Cardiac fibroblast (primary cell): ENCODE results near the gene SARS1.

Experiments
- DNase-seq, 2 donors: peaks; one replicate each; pipeline versions ENCODE4 v3.0.0 to v3.0.0-alpha.2; 2010; ENCODE audit warnings: low read depth in 2 of 2
- H3K4me3 ChIP-seq, 2 donors: replicated peaks in 1 of 2; 1 replicate in 1 of 2; 2 replicates in 1 of 2; pipeline ENCODE4 v1.5.1; 2011; ENCODE audit warnings: low read depth in 2 of 2, low read length in 2 of 2, mild to moderate bottlenecking in 2 of 2, moderate library complexity in 1 of 2
- CTCF ChIP-seq: IDR thresholded peaks from one replicate; pipeline ENCODE4 v1.5.1; 2011; ENCODE audit warnings: low read depth, mild to moderate bottlenecking, low read length, inconsistent platforms

SARS1 gene

GRCh38 chr1:109225711-109226445 lies 12.2 kb downstream of the SARS1 start:
- H3K4me3 ChIP-seq, result no peak overlapping the region
- TF ChIP-seq CTCF, result no peak
- DNase-seq, result no peak

DNA sequence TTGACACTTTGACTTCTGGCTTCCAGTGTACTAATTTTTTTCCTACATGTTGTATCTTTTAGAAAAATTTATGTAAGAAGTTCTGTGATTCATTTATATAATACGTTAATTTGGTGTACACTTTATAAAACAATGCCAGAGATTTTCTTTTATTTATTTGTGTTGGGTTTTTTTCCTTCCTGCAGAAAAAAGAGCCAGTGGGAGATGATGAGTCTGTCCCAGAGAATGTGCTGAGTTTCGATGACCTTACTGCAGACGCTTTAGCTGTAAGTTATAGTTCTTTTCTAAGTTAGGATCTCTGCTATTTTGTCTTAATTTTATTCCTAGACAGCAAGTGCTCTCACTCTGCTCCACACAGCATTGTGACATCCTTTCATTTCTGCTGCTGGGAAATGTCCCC lies 14.4 kb downstream of the SARS1 start:
- H3K4me3 ChIP-seq, result no peak overlapping the region
- no peak for DNase-seq
- no peak for TF ChIP-seq CTCF

GRCh38 chr1:109229531-109230127 lies 15.9 kb downstream of the SARS1 start:
- no peak overlapping the region for H3K4me3 ChIP-seq
- no peak for TF ChIP-seq CTCF

GRCh38 chr1:109231066-109231465 lies 17.3 kb downstream of the SARS1 start:
- no peak overlapping the region for H3K4me3 ChIP-seq
- DNase-seq, result no peak
- TF ChIP-seq CTCF, result no peak

More at GRCh38 chr1:109229531-109230127, 15.9 kb downstream of the SARS1 start:
- DNase-seq, result no peak

GRCh38 chr1:109235137-109235536 lies 21.4 kb downstream of the SARS1 start:
- no peak for TF ChIP-seq CTCF
- DNase-seq, result no peak
- no peak overlapping the region for H3K4me3 ChIP-seq

DNA sequence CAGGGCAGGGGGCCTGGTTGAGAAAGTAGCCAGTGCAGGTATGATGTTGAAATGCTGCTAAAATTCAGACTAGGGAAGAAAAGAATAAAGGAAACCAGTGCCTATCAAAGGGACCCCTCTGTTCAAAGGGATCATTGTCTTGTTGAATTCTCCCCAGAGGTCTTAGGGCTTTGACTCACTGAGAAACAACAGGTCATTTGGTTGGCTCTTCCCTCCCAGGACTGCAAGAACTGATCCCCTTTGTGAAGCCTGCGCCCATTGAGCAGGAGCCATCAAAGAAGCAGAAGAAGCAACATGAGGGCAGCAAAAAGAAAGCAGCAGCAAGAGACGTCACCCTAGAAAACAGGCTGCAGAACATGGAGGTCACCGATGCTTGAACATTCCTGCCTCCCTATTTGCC lies 23.8 kb downstream of the SARS1 start:
- no peak for DNase-seq
- TF ChIP-seq CTCF, result no peak
- no peak overlapping the region for H3K4me3 ChIP-seq
